GM18519 (cell line): ENCODE results near the gene KDM4B.
"Not testable (repeated sequence)": the region's sequence is repeated elsewhere in the genome, so short reads cannot be mapped to it uniquely, and the experiment has no call there.

Source experiments
- ATAC-seq: cut with Tn5 transposase; IDR thresholded peaks from one replicate; pipeline ENCODE4 v1.9.1; 2021; ENCODE audit warnings: mild to moderate bottlenecking, moderate library complexity; ENCODE audit not compliant: unreplicated experiment, low FRiP score

Gene KDM4B

GRCh38 chr19:5006821-5007220 is 37.9 kb downstream of the KDM4B start:
- no peak for ATAC-seq

DNA sequence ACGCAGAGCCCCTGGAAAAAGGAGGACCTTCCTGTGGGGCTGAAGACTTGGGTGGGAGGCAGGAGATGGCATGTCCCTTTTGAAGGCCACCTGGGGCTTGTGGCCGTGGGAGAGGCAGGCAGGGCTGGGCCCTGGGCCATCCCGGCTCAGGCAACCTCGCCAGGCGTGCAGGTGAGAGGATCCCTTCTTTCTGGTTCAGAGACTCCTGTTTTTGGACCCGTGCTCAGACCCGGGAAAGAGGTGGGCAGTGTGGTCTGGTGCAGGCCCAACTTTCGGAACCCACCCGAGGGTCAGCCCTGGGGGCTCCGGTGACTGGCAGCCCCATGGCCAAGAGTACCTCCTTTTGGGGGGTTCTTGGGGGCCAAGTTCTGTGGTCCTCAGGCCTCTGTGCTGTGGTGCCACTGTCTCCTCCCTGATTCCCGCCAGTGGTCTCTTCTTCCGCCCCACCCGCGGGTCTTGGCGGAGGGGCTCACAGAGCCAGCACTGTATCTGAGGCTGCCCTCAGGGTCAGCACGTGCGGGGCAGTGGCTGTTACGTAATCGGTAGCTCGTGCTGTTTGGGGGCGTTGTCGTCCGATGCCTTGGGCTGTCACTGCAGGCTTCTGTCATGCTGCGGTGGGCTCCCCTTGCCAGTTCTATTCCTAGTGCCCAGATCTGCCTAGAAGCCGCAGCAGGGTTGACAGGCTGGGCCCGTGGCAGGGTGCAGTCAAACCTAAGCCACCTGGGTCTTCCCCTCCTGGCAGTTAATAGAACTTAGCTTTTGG is 42.7 kb downstream of the KDM4B start:
- no peak for ATAC-seq

DNA sequence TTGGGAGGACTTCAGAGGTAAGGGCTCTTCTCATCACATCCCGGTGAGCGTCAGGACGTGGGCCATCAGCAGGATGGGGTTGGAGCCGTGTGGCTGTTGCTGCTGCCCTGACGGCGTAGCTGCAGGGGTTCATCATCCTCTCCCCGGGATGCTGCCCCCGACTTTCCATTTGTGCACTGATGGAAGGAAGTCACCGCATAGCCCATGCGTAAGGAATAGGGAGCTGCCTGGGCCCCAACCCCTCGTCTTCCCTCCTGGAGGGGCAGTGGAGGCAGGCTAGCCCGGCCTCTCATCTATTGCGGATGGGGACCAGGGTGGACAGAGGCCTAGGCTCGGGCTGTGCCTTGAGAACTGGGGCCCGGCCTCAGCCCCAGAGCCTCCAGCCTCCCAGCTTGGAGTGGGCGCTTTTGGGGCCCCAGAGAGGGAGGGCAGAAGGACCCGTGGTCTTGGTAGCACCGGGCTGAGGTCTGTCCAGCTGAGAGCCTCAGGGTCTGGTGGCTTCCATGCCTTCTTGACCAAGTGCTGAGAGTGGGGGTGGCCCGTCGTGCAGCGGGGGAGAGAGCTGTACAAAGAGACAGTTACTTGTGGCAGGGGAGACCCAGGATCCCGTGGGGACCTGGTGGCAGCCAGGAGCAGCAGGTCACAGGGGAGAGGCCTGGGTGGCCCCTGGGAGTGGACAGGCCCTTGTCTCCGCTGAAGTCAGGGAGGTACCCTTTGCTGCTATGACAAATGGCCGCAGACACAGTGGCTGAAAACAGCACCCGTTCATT is 44.0 kb downstream of the KDM4B start:
- ATAC-seq, result no peak

GRCh38 chr19:5013761-5014160 is 44.8 kb downstream of the KDM4B start:
- no peak for ATAC-seq

- ATAC-seq, result no peak
Observed at GRCh38 chr19:5014941-5015340, 46.0 kb downstream of the KDM4B start.

- ATAC-seq, result no peak
Observed at GRCh38 chr19:5016268-5016667, 47.4 kb downstream of the KDM4B start.

GRCh38 chr19:5016781-5017180 is 47.9 kb downstream of the KDM4B start:
- ATAC-seq, result no peak

GRCh38 chr19:5017235-5017634 is 48.3 kb downstream of the KDM4B start:
- ATAC-seq, result no peak

DNA sequence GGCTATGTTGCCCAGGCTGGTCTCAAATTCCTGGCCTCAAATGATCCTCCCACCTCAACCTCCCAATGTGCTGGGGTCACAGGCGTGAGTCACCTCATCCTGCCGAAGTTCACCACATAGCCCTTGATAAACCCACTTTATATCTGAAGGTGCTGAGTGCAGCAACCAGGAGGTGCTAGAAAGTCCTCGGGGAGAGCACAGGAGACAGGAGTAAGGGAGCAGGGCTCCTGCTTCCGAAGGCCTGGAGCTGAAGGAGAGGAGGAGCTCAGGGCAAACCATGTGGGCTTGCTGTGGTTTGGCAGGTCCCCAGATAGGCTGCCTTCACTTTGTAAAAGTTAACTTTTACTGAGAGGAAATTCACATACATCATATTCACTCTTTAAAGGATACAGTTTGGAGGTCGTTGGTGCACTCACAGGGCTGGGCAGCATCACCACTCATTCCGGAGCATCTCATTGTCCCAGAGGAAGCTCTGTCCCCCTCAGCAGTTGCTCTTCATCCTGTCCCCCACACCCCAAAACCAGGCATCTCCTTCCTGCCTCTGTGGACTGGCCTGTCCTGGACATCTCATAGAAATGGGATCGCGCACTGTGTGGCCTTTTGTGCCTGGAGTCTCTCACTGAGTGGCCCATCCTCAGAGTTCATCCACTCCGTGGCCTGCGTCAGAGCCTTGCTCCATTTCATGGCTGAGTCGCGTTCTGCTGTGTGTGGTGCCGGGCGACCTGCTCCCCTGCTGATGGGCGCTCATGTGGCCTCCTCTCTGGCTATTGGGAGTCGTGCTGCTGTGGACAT is 49.5 kb downstream of the KDM4B start:
- ATAC-seq, result no peak

GRCh38 chr19:5020368-5020767 is 51.5 kb downstream of the KDM4B start:
- ATAC-seq, result no peak

DNA sequence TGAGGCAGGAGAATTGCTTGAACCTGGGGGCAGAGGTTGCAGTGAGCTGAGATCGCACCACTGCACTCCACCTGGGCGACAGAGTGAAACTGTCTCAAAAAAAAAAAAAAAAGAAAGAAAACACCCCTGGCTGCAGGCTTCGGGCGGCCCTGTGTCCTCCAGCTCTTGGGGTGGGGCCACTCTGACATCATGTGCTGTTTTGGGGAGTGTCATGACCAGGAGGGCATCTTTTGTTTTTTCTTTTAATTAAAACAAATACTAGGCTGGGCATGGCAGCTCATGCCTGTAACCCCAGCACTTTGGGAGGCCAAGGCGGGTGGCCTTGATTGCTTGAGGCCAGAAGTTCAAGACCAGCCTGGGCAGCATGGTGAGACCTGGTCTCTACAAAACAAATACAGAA is 52.1 kb downstream of the KDM4B start:
- no peak for ATAC-seq

DNA sequence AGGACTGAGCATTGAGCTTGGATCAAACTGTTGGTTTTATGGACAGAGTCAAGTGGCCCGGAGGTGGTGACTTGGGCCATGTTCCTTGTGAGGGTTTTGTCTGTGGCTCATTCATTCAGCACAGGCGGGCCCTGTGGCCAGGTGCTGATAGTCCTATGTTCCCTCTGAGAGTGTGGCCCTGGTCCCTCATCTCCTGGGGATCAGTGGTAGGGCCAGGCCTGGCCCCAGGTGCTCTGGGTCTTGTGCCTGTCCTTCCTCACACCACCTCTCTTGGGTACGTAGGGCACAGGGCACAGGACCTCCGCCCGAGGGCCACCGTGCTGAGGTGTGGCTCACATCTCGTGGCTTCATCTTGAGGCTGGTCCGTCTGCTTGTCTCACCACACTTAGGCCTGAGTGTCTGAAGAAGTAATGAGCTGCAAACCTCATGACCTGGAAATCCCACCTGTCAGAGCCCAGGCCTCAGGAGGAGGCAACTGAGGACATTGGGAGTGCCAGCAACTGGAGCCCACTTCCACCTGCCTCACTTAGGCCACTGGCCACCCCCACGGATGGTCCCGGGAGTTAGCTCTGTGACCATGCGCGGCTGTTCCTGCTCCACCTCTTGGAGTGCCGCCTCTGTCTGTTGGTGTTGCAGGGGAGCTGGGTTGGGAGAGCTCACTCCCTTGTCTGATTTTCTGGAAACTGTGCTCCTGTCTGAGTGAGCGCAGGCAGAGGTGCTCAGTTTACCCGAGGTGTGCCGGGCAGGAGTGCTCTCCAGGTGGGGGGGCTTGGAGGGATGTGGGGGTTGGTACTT is 53.4 kb downstream of the KDM4B start:
- no peak for ATAC-seq

GRCh38 chr19:5023128-5023571 is 54.2 kb downstream of the KDM4B start:
- ATAC-seq, result no peak

DNA sequence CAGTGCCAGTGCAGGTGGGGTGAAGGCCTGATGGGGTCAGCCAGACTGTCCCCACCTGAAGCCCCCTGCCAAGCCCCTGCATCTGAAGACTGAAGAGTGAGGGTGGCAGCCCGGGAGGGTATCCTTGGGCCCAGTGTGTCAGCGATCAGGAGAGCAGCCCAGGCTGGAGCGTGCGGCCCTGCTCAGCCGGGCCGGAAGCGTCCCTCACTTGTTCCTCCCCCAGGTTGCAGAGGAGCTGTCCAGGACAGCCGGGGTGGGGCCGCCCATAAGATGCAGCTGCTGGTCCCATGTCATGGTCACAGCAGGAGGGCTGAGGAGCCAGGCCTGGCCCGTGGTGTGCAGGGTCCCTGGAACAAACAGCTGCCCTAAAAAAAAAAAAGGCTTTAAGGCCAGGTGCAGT is 55.4 kb downstream of the KDM4B start:
- ATAC-seq, result no peak

GRCh38 chr19:5025027-5025426 is 56.1 kb downstream of the KDM4B start:
- no peak for ATAC-seq

- no peak for ATAC-seq
Observed at GRCh38 chr19:5026706-5027273, 57.9 kb downstream of the KDM4B start.

GRCh38 chr19:5028229-5028886 is 59.4 kb downstream of the KDM4B start:
- no peak for ATAC-seq

DNA sequence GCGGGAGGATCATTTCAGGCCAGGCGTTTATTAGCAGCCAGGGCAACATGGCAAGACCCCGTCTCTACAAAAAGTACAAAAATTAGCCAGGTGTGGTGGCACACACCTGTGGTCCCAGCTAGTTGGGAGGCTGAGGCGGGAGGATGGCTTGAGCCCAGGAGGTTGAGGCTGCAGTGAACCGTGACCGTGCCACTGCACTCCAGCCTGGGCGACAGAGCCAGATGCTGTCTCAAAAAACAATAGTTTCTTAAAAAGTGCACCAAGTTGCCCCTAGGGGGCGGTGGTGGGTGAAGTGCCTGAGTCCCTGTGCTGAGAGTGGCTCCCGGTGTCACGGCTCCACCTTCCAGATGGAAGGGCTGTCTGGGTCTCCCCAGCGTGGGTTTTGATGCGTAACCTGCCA is 60.7 kb downstream of the KDM4B start:
- not testable (repeated sequence) for ATAC-seq

DNA sequence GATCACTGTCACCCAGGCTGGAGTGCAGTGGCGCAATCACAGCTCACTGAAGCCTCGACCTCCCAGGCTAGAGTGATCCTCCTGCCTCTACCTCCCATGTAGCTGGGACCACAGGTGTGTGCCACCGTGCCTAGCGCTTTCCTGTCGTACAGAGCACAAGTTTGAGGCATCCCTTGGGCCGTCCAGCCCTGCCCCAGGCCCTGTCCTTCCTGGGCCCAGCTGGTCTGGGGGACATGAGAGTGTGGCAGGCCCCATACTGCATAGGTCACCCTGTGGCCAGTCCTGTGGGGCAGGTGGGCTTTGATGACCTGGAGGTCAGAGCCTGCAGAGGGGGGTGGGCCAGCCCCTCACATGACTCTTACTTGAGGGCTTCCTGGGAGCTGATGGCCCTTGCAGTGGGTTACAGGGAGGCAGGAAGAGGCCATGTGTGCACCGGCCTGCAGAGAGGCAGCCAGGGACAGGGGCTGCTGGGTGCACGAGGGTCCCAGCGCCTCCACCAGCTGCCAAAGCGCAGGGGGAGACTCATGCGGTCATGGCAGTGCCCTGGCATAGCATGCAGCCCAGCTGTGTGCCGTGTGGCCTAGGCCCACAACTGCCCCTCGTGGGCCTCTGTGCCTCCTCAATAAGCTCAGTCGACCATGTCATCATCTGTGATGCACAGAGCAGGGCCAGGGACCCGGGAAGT is 61.4 kb downstream of the KDM4B start:
- no peak for ATAC-seq
